HG03571 (cell line): Measurements from ENCODE around the gene MRO.
"Not testable (repeated sequence)": the region's sequence is repeated elsewhere in the genome, so short reads cannot be mapped to it uniquely, and the experiment has no call there.

Experiments used
- ATAC-seq: cut with Tn5 transposase; IDR thresholded peaks from one replicate; pipeline ENCODE4 v1.9.1; 2021; ENCODE audit not compliant: unreplicated experiment

Gene MRO

DNA sequence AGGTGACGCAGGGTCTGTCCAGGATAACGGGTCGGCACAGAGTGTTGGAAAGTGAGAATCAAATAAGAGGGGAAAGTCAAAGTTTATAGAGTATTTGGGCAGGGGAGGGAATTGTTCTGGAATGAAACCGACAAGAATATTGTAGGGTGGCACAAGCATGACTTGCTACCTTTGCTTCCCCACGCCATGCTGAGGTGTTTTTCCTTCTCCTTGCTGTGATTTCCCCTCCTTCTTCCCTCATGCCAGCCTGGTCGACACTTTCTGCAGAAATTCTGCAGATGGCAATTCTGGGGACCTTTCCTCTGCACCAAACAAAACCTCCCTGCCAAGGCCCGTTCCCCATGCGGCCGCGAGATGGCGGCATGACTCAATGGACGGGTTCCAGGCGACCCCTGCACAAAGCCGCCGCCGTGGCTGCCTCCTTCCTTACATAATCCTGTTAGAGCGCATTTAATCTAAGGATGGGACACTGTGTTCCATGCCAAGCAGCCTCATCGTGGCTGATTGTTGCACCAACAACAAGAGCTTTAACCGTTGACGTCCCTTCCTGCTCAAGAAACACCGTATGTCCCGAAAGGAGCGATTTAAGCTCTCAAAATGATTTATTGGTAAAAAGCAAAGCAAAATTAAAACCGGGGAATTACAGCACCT lies at the start of gene MRO:
Gene MRO (minus strand): TSS at position 289 of the 651 bp plus-strand sequence. CDS start 10,616 bp downstream, outside the sequence.
- peak; percentile 95 for ATAC-seq

DNA sequence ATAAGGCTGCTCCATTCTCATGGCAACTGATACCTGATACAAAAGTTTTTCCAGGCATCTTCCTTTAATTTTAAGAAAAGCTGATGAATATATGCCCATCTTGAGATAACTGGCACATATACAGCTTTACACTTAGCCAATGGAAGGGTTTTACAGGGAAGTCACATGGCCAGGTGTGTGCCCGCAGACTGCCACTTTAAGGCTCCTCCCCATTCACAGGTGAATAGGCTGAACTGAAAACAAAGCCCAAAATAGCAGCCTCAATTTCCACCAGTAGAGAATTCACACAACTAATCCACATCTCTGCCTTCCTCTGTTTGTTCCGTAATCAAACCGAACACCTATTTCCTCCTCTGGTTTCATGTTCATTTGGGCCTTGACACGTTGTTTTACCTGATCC lies 49.3 kb upstream of the MRO start:
- no peak for ATAC-seq

DNA sequence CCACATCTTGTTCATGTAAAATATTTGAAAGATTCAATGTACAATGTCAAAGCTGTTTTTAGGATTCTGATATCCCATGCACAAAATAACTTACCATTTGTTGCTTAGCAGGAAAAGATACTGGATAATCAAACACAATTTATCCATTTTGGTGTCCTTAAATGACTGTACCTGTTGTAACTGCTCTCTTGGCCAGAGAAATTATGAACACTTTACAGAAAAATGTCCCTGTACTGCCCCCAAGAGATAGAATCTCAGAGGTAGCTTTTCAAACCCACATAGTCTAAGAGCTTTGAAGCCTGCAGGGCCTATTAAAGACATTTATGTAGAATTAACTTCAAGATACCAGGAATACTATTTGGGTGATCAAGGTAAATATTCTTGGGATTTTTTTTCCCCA lies 46.9 kb upstream of the MRO start:
- no peak for ATAC-seq

DNA sequence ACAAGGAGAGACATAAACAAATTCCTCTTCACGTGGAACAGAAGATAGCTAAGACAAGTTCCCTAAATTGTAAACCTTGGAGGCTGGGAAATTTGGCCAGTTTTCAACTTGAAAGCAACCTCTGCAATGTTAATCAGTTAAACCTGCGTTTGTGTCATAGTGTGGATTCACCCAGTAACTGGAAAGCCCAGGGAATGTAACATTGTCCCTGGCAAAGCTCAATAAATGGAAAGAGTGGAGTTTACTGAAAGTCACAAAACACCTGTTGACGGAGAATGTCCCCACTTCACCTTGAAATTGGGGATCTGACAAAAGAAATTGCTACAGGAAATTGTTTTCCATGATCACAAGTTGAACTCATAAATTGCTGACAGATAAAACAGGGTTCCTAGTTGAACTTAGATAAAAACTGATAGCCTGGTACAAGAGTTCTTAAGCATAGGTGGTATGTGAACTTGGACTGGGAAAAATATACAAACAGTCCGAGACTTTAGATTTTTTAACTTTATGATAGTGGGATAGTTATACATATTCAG lies 44.1 kb upstream of the MRO start:
- no peak for ATAC-seq

DNA sequence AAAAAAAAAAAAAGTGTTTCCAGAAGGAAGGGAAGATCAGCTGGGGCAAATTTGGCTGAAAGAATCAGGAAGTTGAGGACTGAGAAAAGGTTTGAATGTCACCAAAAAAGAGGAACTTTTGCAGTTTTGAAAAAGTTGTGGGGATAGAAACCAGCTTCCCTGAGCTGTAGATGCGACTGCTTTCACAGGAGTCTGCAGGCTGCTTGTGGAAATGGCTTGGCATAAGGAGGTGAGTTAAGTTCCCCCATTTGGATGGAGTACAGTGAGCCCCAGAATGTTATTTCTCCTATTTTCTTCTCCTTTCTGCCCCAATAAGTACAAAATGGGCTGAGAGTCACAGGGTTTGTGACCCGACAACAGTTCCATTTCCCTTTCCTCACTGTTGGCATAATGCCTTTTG lies 42.6 kb upstream of the MRO start:
- no peak for ATAC-seq

DNA sequence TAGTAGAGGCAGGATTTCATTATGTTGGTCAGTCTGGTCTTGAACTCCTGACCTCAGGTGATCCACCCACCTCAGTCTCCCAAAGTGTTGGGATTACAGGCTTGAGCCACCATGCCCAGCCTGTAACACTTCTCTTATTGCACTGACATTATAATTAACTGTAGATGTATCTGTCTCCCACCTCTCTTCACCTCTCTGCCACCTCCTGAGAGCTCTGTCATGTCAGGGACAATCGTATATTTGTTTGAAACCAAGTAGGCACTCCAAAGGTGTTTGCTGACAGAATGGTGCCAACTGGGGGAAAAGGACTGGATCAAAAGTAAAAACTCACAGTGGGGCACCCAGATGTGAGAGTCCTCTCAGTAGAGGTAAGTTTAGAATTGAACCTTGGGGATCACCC lies 41.8 kb upstream of the MRO start:
- ATAC-seq: no peak

DNA sequence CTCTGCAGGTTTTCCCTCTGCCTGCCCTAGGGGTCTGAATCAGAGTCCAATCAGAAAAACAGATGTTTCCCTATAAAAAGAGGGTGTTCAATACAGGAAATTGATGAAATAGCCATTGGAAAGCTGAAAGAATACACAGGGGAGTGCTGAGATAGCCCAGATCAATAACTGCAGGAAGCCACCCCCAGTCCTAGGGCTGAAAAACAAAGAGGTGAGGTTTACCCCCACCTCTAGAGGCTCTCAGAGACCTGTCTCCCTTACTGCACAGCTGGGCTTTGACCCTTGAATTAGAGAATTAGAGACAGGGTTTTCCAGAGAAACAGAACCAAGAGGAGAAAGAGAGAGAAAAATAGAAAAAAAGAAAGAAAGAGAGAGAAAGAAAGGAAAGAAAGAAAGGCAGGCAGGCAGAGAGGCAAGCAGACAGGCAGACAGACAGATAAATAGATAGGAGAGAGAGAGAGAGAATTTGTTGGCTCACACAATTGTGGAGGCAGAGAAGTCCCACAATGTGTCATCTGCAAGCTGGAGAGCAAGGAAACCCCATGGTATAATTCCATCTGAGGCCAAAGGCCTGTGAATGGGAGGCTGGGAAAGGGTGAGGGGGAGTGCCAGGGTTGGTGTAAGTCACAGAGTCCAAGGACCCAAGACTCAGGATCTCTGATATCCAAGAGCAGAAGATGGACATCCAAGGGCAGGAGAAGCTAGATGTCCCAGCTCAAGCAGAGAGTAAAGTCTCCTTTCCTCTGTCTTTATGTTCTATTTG lies 40.2 kb upstream of the MRO start:
- no peak for ATAC-seq

DNA sequence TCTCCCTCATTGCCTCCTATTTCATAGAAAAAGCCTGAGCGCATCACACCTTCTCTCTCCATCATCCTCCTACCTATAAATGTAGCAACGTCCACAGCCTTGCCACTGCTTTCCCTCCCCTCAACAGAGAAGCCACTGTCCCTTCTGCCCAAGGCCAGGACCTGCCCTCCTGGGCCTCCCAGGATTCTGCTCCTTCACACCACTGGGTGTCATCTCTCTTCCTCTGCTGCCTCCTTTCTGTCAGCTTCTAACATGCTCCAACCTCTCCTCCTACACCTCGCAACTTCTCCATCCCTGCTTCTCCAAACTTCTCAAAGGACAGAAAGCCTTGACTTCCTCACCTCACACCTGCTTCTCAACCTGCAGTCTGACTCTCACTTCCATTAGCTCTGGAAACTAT lies 37.9 kb upstream of the MRO start:
- ATAC-seq: no peak

DNA sequence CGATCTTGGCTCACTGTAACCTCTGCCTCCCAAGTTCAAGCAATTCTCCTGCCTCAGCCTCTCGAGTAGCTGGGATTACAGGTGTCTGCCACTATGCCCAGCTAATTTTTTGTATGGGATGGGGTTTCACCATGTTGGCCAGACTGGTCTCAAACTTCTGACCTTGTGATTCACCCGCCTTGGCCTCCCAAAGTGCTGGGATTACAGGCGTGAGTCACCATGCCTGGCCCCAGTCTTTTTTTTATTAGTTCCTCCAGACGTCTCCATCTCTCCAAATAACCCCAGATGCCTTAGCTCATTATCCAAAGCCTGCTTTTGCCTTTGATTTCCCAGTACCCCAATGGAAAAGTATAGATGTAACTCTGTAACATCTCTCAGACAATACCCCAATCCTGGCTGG lies 37.4 kb upstream of the MRO start:
- not testable (repeated sequence) for ATAC-seq

DNA sequence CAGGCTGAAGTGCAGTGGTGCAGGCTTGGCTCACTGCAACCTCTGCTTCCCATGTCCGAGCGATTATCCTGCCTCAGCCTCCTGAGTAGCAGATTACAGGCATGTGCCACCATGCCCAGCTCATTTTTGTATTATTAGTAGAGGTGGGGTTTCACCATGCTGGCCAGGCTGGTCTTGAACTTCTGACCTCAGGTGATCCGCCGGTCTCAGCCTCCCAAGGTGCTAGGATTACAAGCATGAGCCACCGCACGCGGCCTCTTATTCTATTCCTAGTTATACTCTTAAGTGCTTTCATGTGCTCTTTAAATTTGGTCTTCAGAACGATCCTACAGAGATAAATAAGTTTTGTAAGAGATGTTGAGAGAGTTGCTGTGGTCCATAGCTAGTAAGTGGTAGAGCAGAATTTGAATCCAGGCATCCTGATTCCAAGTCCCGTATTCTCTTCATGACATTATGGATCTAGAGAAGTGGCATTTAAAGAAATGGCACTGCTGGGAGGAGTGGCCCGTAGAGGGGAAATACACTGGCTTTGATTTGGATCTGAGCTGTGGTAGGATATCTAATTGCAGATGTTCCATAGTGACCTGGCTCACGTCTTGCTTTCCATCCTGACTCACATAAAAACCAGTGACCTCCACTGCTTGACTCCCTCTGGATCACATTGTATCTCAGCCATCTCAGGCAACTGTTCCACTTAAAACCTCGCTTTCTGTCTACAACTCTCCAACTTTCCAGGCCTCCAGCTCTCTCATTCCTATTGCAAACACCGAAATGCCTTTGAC lies 36.4 kb upstream of the MRO start:
- no peak for ATAC-seq

DNA sequence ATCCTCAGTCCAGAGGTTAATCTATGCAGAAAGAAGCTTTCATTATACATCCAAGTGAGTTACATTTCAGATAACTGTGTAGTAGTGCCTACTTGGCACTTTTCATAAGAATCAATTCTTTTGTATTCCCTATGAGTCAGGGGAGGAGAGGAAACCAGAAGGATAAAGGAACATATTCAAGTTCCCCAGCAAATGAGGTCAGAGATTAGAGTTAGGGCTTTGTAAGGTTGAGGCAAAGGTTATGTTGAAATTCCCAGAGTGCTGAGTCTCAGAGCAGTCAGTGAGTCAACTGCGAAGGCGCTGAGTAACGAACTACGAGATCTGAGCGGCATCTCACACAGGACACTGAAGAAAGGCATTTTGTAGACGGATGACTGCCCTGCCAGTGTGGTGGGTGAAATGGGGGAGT lies 34.1 kb upstream of the MRO start:
- no peak for ATAC-seq

DNA sequence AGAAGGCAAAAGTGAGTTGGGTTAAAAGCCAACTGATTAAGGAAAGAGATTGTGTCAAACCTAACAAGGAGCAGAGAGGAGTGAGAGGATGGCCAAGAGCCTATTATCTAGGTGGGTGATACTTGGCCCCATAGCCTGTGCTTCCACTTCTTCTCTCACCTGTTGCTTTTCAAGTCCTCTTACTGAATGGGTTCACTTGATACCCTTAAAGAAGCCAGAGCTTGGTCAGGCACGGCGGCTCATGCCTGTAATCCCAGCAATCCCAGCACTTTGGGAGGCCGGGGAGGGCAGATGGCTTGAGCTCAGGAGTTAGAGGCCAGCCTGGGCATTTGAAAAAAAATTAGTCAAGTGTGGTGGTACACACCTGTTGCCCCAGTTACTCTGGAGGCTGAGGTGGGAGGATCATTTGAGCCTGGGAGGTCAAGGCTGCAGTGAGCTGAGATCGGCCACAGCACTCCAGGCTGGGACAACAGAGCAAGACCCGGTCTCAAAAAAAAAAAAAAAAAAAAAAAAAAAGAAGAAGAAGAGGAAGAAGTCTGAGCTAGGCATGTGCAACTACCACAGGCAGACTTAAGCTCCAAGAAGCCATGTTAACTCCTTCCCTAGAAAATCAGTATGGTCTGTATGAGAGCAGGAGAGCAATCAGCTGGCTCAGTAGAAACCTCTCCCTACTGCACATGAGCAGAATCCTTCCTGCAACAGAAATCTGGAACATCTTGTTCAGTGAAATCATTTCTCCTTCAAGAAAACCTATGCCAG lies 30.7 kb upstream of the MRO start:
- no peak for ATAC-seq

DNA sequence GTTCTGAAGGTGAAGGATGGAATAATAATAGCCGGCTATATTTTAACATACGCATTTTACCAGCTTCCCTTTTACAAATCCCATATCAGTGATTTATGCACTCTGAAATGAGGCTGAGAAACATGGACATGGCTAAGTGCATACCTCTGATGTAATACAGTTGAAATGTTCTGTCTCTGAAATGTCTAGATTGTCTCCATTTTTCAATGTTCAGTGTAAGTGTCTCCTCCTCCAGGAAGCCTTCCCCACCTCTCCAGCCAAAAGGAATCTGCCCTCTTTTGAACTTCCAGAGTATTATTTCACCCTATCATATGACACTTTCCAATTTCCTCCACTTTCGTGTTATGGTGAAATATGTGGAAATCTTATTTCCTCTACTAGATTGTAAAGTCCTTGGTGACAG lies 29.6 kb upstream of the MRO start:
- no peak for ATAC-seq

DNA sequence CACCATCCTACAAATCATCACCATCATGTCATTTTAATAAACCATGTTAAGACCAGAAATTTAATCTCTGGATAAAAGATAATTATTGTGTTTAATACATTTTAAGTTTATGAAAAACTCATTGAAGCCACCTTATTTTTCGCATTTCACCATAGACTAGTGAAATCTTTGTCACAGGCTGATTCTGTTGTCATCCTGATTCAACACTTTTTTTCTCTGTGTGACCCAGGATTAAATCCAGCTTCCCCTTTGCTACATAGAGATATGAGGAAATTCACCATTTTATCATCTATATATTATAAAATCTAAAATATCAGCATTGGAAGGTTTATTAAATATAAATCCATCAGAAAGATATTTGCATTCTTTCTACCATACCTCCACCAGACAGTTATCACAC lies 29.2 kb upstream of the MRO start:
- ATAC-seq: no peak

DNA sequence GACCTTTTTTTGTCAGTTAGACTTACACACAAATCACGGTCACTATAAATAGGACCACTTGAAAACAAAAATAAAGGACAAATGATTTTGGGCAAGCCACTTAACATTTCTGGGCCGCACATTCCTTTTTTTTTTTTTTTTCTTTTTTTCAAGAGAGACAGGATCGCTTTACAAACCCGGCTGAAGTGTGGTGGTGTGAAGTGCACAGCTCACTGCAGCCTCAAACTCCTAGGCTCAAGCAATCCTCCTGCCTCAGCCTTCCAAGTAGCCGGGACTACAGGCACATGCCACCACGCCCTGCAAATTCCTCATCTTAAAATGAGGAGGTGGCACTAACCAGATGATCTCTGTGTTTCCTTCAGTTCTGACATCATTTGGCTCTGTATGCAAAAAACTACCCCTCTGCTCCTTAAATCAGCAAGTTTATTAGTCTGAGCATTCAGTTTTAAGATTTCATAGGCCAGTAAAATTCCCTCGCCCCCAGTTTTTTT lies 28.3 kb upstream of the MRO start:
- ATAC-seq: no peak

DNA sequence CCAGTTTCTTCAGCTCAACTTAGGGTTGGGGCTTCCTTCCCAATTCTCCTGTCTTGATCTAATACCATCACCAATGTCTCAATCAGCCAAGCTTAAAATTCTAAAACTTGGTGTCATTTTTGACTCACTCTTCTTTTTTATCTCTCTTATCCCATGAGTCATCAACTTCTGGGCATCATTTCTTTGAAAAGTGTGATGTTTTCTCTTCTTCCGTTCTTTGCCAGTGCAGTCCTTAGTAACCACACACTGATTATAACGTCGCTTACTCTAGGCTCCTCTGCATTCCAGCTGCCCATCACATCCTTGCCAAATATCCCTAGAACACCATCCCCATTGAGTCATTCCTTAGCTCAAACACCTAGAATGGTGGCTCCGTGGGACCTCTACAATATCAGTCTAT lies 27.4 kb upstream of the MRO start:
- no peak for ATAC-seq

DNA sequence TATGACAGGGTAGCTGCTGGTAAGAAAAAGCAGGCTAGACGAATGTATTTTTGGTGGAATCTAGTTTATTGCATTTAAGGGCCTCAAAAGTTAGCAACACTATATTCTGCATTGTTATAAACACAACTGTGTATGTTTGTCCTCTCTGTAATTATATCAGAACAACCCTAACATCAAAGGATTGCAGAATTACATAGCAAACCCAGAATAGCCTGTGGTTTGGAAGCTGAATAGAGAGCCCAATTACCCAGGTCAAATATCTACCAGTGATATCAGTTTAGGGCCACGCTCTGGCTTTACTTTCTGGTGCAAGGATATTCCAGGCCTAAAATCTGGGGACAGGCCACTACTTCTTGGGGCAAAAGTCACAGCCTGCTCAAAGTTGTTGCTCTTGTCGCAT lies 25.1 kb upstream of the MRO start:
- no peak for ATAC-seq

DNA sequence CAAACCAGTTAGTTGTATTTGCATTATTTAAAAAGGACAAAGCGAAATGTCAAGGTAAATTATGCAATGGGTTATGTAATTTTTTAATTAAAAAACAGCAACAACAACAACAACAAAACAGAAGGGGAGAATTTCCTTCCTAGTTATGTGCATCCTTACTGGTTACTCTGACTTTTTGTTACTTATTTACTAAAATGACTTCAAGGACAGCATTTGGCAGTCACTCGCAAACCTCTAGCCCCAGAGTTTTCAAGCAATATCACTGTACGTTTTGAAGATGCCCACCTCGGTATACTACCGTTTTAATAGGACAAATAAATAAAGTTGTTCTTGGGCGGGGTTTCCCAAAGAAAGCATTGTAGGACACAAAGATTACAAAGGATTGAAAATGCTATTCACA lies 24.7 kb upstream of the MRO start:
- no peak for ATAC-seq

DNA sequence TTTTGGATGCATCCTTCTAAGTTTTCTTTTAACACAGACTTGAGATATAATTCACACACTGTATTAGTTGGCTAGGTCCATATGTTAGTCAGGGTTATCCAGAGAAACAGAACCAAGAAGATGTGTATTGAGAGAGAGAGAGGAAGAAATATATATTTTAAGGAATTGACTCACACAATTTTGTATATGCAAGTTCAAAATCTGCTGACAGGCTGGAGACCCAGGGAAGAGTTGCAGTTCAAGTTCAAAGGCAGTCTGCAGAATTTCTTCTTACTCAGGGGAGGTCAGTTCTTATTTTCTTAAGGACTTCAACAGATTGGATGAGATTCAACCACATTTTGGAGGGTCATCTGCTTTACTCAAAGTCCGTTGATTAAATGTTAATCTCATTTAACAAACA lies 23.0 kb upstream of the MRO start:
- ATAC-seq: no peak

DNA sequence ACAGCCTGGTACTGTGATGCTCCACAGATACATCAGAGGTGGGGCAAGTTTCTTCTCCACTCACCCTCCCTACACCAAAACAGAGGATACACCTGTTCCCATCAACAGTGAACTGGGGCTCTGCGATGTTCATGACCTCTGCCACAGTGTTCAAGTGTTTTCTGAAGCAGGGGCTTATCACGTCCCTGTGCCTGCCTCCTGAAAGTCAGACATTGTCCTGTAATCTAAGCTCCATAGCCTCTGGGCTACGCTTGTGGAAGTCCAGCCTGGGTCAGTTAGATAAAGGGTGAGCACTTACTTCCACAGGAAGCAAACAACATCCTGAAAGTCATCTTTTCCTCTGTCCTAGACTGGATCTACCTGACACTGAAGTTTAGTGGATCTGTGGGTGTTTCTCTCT lies 20.2 kb upstream of the MRO start:
- no peak for ATAC-seq

DNA sequence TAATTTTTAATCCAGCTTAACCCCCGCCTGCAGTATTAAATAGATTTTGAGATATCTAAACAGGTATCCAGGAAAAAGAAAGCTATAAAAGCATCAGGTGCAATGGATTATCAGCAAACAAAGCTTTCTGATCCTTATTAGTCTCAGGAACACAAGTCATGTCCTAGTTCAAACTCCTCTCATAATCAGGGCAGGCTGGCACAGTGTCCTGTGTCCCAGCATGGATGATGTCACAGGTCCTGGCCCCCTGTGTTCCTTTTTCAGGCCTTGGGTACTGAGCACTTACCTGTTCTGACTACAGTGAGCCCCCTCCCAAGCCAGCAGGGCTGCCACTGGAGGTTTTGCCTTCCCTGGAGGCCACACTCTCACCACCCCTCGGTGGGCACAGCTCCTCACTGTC lies 19.5 kb upstream of the MRO start:
- no peak for ATAC-seq
